ENCODE measurements around the gene ADAM21. TPM values are rescaled to one million over a fixed set of nuclear protein-coding genes. Genes with fewer than 3 reads are reported as not detected.
"Not testable (repeated sequence)": the region's sequence is repeated elsewhere in the genome, so short reads cannot be mapped to it uniquely, and the experiment has no call there.

The ADAM21 gene
- total RNA-seq (0.07 TPM in 1 of 2 replicates, not detected in the other), polyA plus RNA-seq (not detected in 2 replicates)

- H3K4me1 ChIP-seq (ENCODE audit: low read depth): peaks cover 6% of the 10 kb centered on the region
- no peak for TF ChIP-seq CTCF (IDR thresholded peaks at IDR 0.05; ENCODE audit: low read depth, low read length)
- H3K9me3 ChIP-seq (ENCODE audit: low read depth): no peaks in the 10 kb centered on the region
- no peak within 1 kb of the TSS for H3K27ac ChIP-seq
- H3K27me3 ChIP-seq: no peaks in the 10 kb centered on the region
- no peak within 1 kb of the TSS for H3K4me3 ChIP-seq
- DNase-seq (ENCODE audit: low read depth in 1 of 2, low spot score in 1 of 2): no peak
- H3K36me3 ChIP-seq: no peaks in the 10 kb centered on the region
These were observed at the start of gene ADAM21 for GRCh38 chr14:70451874-70452273. Gene ADAM21, plus strand, starts transcription at chr14:70452174. Its CDS starts 5,326 bp downstream, at chr14:70457500.

GRCh38 chr14:70403335-70403734 is 48.6 kb upstream of the ADAM21 start:
- peak; percentile 24 to 79 for DNase-seq (ENCODE audit: low read depth in 1 of 2, low spot score in 1 of 2)
- H3K9me3 ChIP-seq (ENCODE audit: low read depth); H3K27me3 ChIP-seq; H3K36me3 ChIP-seq; H3K4me3 ChIP-seq; H3K4me1 ChIP-seq (ENCODE audit: low read depth); H3K27ac ChIP-seq: not testable (repeated sequence)
- peak; percentile 27 for TF ChIP-seq CTCF (IDR thresholded peaks at IDR 0.05; ENCODE audit: low read depth, low read length)

- not testable (repeated sequence) for DNase-seq (ENCODE audit: low read depth in 1 of 2, low spot score in 1 of 2); H3K9me3 ChIP-seq (ENCODE audit: low read depth); H3K4me1 ChIP-seq (ENCODE audit: low read depth); H3K27ac ChIP-seq; H3K27me3 ChIP-seq; H3K4me3 ChIP-seq; H3K36me3 ChIP-seq
These were observed 45.8 kb upstream of the ADAM21 start for GRCh38 chr14:70406216-70406615.

- no peak overlapping the region for H3K27ac ChIP-seq
- H3K4me3 ChIP-seq: no peak overlapping the region
- H3K9me3 ChIP-seq (ENCODE audit: low read depth): no peaks in the 10 kb centered on the region
- H3K4me1 ChIP-seq (ENCODE audit: low read depth): no peaks in the 10 kb centered on the region
- no peaks in the 10 kb centered on the region for H3K36me3 ChIP-seq
- no peak for TF ChIP-seq CTCF (IDR thresholded peaks at IDR 0.05; ENCODE audit: low read depth, low read length)
- no peaks in the 10 kb centered on the region for H3K27me3 ChIP-seq
- no peak for DNase-seq (ENCODE audit: low read depth in 1 of 2, low spot score in 1 of 2)
These were observed 44.4 kb upstream of the ADAM21 start for GRCh38 chr14:70407621-70408020.

- H3K27ac ChIP-seq: no peak overlapping the region
- H3K4me1 ChIP-seq (ENCODE audit: low read depth): peaks cover 5% of the 10 kb centered on the region
- H3K27me3 ChIP-seq: no peaks in the 10 kb centered on the region
- peak overlapping the region; percentile 87 for H3K4me3 ChIP-seq
- TF ChIP-seq CTCF (IDR thresholded peaks at IDR 0.05; ENCODE audit: low read depth, low read length): no peak
- H3K9me3 ChIP-seq (ENCODE audit: low read depth): no peaks in the 10 kb centered on the region
- DNase-seq (ENCODE audit: low read depth in 1 of 2, low spot score in 1 of 2): no peak
- no peaks in the 10 kb centered on the region for H3K36me3 ChIP-seq
These were observed 36.2 kb upstream of the ADAM21 start for GRCh38 chr14:70415788-70416187.

GRCh38 chr14:70416338-70416724 is 35.6 kb upstream of the ADAM21 start:
- H3K36me3 ChIP-seq: no peaks in the 10 kb centered on the region
- H3K9me3 ChIP-seq (ENCODE audit: low read depth): no peaks in the 10 kb centered on the region
- peak; percentile 12 to 24 for DNase-seq (ENCODE audit: low read depth in 1 of 2, low spot score in 1 of 2)
- no peak for TF ChIP-seq CTCF (IDR thresholded peaks at IDR 0.05; ENCODE audit: low read depth, low read length)
- peaks cover 5% of the 10 kb centered on the region for H3K4me1 ChIP-seq (ENCODE audit: low read depth)
- H3K27me3 ChIP-seq: no peaks in the 10 kb centered on the region
- peak overlapping the region; percentile 87 for H3K4me3 ChIP-seq
- peak overlapping the region; percentile 67 for H3K27ac ChIP-seq

All from cardiac muscle cell (in vitro differentiated cells and primary cell).